GM12801 (cell line): Measurements from ENCODE around the gene KCNK18.

Source experiments
- CTCF ChIP-seq: IDR thresholded peaks from one replicate; pipeline ENCODE4 v1.5.1; 2011; ENCODE audit warnings: control low read depth; ENCODE audit not compliant: insufficient read length; ENCODE audit errors: extremely low read depth

KCNK18 gene

DNA sequence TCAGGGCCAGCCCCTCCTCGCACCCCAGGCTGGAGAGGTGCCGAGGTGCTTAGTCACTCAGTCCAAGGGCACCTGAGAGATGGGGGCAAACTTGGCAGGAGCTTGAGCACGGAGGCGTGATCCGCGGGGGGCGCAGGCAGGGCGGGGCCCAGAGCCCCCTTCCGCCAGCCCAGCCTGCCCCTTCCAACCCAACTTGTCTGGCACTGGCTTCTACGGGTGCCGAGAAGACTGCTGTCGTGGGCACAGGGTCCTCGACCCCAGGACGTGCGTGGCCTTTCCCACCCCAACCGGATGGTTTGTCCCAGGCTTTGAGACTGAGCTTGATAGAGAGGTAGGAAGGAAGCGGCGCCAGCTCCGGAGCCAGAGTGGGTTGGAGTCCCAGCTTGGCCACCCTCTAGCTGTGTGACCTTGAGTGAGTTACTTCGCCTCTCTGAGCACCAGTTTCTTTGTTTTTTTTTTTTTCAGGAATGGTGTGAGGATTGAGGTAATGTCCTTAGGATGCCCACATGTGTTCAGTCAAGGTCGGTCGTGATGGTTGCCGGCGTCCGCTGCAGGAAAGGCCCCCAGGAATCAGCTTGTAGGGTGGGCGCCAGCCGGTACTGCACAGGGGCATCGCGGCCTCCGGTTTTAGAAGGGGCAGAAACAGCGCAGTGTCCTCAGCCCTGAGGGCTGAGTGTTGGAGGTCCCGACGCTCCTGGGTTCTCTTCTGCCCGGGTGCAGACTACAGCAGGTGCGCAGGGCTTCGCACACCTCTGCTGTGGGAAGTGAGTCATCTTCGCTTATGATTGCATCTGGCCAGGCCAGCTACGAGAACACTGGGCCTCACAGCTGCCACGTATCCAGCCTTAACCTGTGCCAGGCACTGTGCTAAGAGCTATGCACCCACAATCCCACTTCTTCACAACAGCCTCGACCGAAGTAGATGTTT lies 30.6 kb upstream of the KCNK18 start:
- TF ChIP-seq CTCF, result no peak

DNA sequence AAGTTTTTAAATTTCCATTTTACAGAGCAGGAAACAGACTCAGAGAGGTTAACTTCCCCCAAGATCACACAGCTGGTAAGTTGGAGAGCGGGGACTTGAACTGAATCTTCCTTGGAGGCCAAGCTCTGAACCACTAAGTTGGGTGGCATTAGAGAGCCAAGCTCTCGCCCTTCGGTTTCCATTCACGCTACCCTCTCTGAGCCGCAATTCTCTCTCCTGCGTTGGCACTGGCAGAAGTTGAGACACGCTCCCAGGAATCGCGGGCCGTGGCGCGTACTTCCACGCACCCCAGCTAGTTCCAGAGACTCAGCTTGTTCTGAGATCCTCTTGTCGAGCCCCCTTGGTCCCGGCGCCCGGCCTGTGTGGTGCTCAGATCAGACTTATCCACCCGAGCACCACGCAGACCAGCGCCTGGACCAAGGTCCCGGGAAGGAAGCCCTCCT lies 29.9 kb upstream of the KCNK18 start:
- no peak for TF ChIP-seq CTCF

DNA sequence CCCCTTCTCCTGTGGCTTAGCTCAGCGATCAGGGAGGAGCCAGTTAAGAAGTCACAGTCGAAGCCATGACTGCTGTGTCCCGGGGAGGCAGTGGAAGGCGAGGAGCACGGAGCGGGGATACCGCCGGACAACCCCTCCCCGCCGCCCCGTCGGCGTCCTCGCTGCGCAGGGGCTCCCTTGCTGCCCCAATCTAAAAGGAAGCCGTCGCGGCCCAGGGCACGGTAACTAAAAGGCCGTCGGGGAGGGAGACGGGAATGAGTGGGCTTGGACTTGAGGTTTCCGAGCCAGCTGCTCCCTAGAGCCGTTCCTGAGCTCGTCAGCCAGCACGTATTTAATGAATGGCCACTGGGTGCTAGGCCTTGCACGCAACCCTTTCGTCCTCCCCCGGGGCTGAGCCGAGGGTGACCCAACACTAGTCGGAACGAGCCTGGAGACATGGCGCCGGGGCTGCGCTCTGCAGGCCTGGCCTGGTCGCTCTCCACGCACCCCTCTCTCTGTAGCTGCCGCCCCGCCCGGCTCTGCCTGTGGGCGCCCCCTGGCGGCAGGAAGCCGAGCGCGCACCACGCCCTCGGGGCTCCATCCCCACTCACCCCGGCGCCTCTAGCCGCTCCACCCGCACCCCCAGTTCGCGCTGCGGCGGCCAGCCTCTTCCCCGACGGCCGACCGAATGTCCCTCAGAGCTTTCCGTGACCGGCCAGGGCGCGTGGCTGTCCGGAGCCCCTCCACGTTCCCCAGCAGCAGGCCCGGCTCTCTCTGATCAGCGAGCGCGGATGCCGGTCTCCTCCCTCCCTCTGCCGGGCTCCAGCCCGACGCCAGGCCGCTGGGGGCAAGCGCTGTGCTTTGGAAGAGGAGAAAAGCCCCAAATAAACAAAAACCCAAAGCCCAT lies 29.3 kb upstream of the KCNK18 start:
- no peak for TF ChIP-seq CTCF

DNA sequence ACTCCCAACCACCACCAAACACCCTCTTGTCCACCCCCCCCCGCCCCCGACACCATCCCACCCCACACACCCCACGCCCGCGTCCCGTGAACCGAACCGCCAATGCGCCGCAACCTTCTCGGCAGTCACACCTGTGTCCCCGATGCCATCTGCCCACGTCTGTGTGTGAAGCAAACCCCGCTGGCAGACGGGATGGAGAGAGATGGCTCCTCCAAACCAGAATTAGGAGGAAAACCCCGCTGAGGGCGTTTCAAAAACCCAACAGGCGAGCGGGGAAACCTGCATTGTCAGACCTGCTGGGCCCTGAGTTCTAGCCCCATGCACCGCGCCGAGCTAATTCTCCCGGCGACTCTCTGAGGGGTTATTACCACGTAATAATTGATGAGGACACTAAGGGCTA lies 28.6 kb upstream of the KCNK18 start:
- TF ChIP-seq CTCF, result no peak

GRCh38 chr10:117169480-117169879 lies 27.8 kb upstream of the KCNK18 start:
- no peak for TF ChIP-seq CTCF

DNA sequence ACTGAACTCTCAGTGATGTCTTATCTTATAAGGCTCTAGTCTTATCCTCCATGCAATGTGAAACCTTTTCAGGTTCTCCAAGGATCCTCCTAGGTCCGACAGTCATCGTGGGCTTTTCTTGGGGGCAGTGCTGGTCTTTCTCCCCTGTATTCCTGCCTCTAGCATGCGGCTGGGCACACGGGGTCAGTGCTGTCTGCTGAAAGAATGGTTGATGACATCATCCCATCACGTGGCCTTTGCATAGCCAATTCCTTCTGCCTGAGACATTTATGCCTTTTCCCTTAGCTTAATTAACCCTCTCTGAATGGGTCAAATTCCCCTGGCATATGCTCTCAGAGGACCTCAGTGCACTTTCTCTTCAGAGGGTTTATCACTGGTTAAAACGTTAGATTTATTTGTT lies 27.0 kb upstream of the KCNK18 start:
- no peak for TF ChIP-seq CTCF
